ENCODE results near the gene XYLT1.

- TF ChIP-seq CTCF (IDR thresholded peaks at IDR 0.05; ENCODE audit: low read depth, low read length) (no peak), EZH2phosphoT487 (IDR thresholded peaks at IDR 0.05; ENCODE audit: low read depth) (no peak)
These were observed 242.6 kb downstream of the XYLT1 start for GRCh38 chr16:17228048-17228707.

Data from OCI-LY3 (cell line).